HEK293 (cell line): ENCODE data around the gene BRF1.
A peak's percentile ranks its signal among the peaks of the same experiment; 100 is the strongest.

Source experiments
- GLIS1 ChIP-seq: fragments of 450-650 bp; formaldehyde crosslinking; IDR thresholded peaks from 2 replicates; pipeline ENCODE4 v1.5.1; 2016; ENCODE audit warnings: missing biosample characterization, missing genetic modification characterization
- GLIS2 ChIP-seq: fragments of 450-650 bp; formaldehyde crosslinking; IDR thresholded peaks from 2 replicates; pipeline ENCODE4 v1.5.1; 2016; ENCODE audit warnings: missing biosample characterization, missing genetic modification characterization
- HOXC10 ChIP-seq: sonication (generic); formaldehyde crosslinking; IDR thresholded peaks from 2 replicates; pipeline ENCODE4 v1.8.1; 2023; ENCODE audit warnings: mild to moderate bottlenecking, missing genetic modification reagents
- KLF17 ChIP-seq: fragments of 450-650 bp; formaldehyde crosslinking; IDR thresholded peaks from 2 replicates; pipeline ENCODE4 v1.5.1; 2016; ENCODE audit warnings: missing biosample characterization, missing genetic modification characterization
- REST ChIP-seq: fragments of 450-650 bp; formaldehyde crosslinking; IDR thresholded peaks from 2 replicates; pipeline ENCODE4 v1.5.1; 2016; ENCODE audit warnings: missing biosample characterization, missing genetic modification characterization
- SCRT2 ChIP-seq: fragments of 450-650 bp; formaldehyde crosslinking; IDR thresholded peaks from 2 replicates; pipeline ENCODE4 v1.5.1; 2016; ENCODE audit warnings: missing biosample characterization, missing genetic modification characterization
- ZBTB44 ChIP-seq: fragments of 450-650 bp; IDR thresholded peaks from 2 replicates; pipeline ENCODE4 v1.5.1; 2018; ENCODE audit warnings: missing biosample characterization, mild to moderate bottlenecking, missing genetic modification characterization
- ZBTB8A ChIP-seq: fragments of 450-650 bp; formaldehyde crosslinking; IDR thresholded peaks from 2 replicates; pipeline ENCODE4 v1.5.1; 2016; ENCODE audit warnings: missing biosample characterization, missing genetic modification characterization
- ZNF138 ChIP-seq: fragments of 450-650 bp; formaldehyde crosslinking; IDR thresholded peaks from 2 replicates; pipeline ENCODE4 v1.5.1; 2016; ENCODE audit warnings: missing biosample characterization, missing genetic modification characterization, borderline replicate concordance
- ZNF248 ChIP-seq: fragments of 450-650 bp; formaldehyde crosslinking; IDR thresholded peaks from 2 replicates; pipeline ENCODE4 v1.5.1; 2017; ENCODE audit warnings: missing biosample characterization, missing genetic modification characterization
- ZNF341 ChIP-seq: fragments of 450-650 bp; formaldehyde crosslinking; IDR thresholded peaks from 2 replicates; pipeline ENCODE4; 2016; ENCODE audit warnings: low read depth, missing biosample characterization, missing genetic modification characterization
- ZNF391 ChIP-seq: fragments of 450-650 bp; formaldehyde crosslinking; IDR thresholded peaks from 2 replicates; pipeline ENCODE4 v1.5.1; 2016; ENCODE audit warnings: low read depth, missing biosample characterization, missing genetic modification characterization, borderline replicate concordance
- ZNF623 ChIP-seq: fragments of 450-650 bp; formaldehyde crosslinking; IDR thresholded peaks from 2 replicates; pipeline ENCODE4 v1.5.1; 2016; ENCODE audit warnings: missing biosample characterization, missing genetic modification characterization
- ZNF76 ChIP-seq: fragments of 450-650 bp; formaldehyde crosslinking; IDR thresholded peaks from 2 replicates; pipeline ENCODE4; 2016; ENCODE audit warnings: low read depth, missing biosample characterization, missing genetic modification characterization, borderline replicate concordance
- ZSCAN16 ChIP-seq: fragments of 450-650 bp; formaldehyde crosslinking; IDR thresholded peaks from 2 replicates; pipeline ENCODE4 v1.5.1; 2016; ENCODE audit warnings: missing biosample characterization, missing genetic modification characterization
- TF ChIP-seq, protein P1 (sequence below): fragments of 450-650 bp; formaldehyde crosslinking; IDR thresholded peaks from 2 replicates; pipeline ENCODE4 v1.5.1; 2016; ENCODE audit warnings: missing biosample characterization, missing genetic modification characterization
- TF ChIP-seq, protein P2 (sequence below): fragments of 450-650 bp; formaldehyde crosslinking; IDR thresholded peaks from 2 replicates; pipeline ENCODE4 v1.5.1; 2016; ENCODE audit warnings: missing biosample characterization, missing genetic modification characterization
- TF ChIP-seq, protein P3 (sequence below): fragments of 450-650 bp; formaldehyde crosslinking; IDR thresholded peaks from 2 replicates; pipeline ENCODE4 v1.5.1; 2016; ENCODE audit warnings: missing biosample characterization, missing genetic modification characterization

The BRF1 gene

DNA sequence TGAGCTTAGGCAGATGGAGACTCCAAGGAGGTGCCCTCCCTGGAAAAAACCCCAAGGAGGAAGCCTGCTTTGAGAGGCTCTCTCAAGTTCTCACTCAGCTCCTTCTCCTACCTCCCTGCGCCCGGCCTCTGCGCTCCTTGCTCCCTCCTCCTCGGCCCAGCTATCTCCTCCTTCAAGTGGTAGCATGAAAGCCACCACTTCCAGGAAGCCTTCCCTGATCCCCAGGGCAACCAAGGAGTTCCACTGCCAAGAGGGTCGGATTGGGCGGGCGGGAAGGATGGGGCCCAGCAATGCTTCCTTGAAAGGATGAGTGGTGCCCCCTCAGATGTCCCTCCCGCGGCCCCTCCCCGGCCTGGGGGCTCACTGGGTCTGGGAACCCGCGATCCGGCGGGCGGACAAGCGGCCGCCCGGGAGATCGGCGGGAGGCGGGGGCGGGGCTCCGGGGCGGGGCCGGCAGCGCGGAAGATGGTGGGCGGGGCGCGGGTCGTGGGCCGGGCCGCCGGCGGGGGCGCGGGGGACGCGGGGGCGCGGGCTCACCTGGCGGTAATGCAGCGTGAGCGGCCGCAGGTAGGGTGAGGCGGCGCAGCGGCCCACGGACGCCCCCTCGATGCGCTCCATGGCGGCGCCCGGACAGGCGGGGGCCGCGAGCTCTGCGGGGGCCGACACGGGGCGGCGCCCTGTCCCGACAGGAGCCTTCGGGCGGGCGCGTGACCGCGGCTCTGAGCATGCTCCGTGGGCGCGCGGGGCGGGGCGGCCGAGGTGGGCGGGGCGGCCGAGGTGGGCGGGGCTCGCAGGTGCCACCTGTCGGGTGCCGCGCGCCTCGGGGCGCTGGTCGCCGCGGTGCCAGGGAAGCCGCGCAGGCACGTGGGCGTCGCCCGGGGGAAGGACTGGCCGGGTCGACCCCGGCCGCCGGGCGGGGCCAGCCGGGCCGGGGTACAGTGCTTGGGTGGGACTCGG, 119.9 kb downstream of the BRF1 start, which contains the start of gene NUDT14 (continued):
- TF ChIP-seq, protein P1, sequence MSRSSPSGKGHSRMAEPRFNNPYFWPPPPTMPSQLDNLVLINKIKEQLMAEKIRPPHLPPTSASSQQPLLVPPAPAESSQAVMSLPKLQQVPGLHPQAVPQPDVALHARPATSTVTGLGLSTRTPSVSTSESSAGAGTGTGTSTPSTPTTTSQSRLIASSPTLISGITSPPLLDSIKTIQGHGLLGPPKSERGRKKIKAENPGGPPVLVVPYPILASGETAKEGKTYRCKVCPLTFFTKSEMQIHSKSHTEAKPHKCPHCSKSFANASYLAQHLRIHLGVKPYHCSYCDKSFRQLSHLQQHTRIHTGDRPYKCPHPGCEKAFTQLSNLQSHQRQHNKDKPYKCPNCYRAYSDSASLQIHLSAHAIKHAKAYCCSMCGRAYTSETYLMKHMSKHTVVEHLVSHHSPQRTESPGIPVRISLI (tag by site-specific recombination) = no peak
- TF ChIP-seq ZNF138 (tag by site-specific recombination) (no peak), GLIS2 (tag by site-specific recombination) (peak; percentile 60; the same call in 1 of the 2 replicates), ZNF391 (tag by site-specific recombination) (peak; percentile 48; the same call in 1 of the 2 replicates), SCRT2 (tag by site-specific recombination) (no peak), ZNF623 (tag by site-specific recombination) (peak; percentile 22; the same call in 1 of the 2 replicates), REST (tag by site-specific recombination) (no peak), ZBTB8A (tag by site-specific recombination) (peak; percentile 41; the same call in 1 of the 2 replicates), ZBTB44 (tag by site-specific recombination) (no peak), ZNF341 (tag by site-specific recombination) (peak; percentile 71), KLF17 (tag by site-specific recombination) (0 out of 2 replicates have a peak, but pooled peaks have one; percentile 45), ZSCAN16 (no peak), ZNF76 (0 out of 2 replicates have a peak, but pooled peaks have one; percentile 16), ZNF248 (tag by site-specific recombination) (no peak), GLIS1 (tag by site-specific recombination) (peak; percentile 77), HOXC10 (CRISPR knock-in tag) (no peak)
- TF ChIP-seq, protein P2, sequence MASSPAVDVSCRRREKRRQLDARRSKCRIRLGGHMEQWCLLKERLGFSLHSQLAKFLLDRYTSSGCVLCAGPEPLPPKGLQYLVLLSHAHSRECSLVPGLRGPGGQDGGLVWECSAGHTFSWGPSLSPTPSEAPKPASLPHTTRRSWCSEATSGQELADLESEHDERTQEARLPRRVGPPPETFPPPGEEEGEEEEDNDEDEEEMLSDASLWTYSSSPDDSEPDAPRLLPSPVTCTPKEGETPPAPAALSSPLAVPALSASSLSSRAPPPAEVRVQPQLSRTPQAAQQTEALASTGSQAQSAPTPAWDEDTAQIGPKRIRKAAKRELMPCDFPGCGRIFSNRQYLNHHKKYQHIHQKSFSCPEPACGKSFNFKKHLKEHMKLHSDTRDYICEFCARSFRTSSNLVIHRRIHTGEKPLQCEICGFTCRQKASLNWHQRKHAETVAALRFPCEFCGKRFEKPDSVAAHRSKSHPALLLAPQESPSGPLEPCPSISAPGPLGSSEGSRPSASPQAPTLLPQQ = 0 out of 2 replicates have a peak, but pooled peaks have one; percentile 35
- TF ChIP-seq, protein P3, sequence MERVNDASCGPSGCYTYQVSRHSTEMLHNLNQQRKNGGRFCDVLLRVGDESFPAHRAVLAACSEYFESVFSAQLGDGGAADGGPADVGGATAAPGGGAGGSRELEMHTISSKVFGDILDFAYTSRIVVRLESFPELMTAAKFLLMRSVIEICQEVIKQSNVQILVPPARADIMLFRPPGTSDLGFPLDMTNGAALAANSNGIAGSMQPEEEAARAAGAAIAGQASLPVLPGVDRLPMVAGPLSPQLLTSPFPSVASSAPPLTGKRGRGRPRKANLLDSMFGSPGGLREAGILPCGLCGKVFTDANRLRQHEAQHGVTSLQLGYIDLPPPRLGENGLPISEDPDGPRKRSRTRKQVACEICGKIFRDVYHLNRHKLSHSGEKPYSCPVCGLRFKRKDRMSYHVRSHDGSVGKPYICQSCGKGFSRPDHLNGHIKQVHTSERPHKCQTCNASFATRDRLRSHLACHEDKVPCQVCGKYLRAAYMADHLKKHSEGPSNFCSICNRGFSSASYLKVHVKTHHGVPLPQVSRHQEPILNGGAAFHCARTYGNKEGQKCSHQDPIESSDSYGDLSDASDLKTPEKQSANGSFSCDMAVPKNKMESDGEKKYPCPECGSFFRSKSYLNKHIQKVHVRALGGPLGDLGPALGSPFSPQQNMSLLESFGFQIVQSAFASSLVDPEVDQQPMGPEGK (tag by site-specific recombination) = peak; percentile 72
- TF ChIP-seq, all 188 proteins: peak for 20
